HG03135 (cell line): ENCODE measurements around the gene LILRA6.
"Not testable (repeated sequence)": the region's sequence is repeated elsewhere in the genome, so short reads cannot be mapped to it uniquely, and the experiment has no call there.

Experiments used
- ATAC-seq: cut with Tn5 transposase; IDR thresholded peaks from one replicate; pipeline ENCODE4 v1.9.1; 2021; ENCODE audit warnings: mild to moderate bottlenecking, moderate library complexity; ENCODE audit not compliant: unreplicated experiment

The LILRA6 gene

GRCh38 chr19:54208784-54209057, 33.9 kb downstream of the LILRA6 start:
- ATAC-seq = no peak

DNA sequence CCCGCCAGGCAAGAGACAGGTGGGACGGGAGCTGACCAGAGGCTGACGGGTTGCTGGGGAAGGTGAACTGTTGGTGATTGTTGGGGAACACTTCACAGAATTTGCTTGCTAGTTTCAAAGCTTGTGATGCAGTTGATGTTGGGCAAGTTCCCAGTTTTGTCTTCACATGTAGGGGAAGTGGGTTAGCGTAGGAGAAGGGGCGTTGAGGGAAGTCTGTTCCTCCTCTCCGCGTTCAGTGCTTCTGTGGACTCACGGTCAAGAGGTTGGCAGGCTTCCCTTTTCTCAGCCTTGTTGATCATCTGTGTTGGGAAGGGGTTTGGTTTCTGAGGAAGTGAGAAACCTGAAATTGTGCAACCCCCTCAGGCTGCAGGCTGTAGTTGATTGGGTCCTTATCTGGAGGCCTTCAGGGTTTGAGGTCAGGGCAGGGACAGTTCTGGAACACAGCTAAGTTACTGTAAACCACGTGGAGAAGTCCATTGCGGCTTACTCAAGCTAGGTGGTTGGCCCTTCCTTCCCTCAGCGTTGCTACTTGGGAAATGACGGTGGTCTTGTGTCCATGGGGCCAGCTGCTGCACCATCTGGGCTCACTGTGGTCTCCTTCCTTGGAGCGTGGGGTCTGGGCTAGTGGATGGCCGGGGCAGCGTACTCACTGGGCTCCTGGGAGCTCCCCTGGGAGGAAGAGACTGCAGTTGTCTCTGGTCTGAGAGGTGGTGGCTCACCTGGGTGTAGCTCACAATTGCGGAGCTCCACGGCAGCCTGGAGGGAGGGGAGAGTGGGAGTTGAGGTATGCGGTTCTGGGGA, 34.4 kb downstream of the LILRA6 start:
- no peak for ATAC-seq

DNA sequence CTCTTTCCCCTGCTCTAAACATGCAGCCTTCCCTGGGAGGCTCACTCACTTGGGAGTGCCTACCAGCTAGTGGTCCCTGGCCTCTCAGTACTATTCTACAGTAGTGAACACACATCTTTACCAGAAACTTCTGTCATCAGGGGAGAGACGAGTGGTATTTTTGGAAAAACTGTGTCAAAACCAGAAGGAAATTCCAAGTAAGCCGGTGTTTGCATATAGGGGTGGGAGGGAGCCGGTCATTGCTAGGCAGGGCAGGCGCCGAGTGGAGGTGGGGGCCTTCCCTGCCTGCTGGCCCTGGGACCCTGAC, 35.0 kb downstream of the LILRA6 start:
- no peak for ATAC-seq

DNA sequence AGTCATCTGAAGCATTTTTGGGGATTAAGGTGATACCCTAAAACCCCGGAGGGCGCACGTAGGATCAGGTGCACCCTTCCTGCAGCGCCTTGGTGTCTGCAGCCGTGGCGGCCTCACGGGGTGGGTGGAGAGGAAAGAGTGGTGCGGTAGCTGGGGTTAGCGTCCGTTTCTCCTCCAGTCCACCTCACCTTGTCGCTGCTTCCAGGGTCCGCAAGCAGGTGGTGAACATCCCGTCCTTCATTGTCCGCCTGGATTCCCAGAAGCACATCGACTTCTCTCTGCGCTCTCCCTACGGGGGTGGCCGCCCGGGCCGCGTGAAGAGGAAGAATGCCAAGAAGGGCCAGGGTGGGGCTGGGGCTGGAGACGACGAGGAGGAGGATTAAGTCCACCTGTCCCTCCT, 35.4 kb downstream of the LILRA6 start:
- not testable (repeated sequence) for ATAC-seq

GRCh38 chr19:54206831-54207177, 35.8 kb downstream of the LILRA6 start:
- no peak for ATAC-seq

DNA sequence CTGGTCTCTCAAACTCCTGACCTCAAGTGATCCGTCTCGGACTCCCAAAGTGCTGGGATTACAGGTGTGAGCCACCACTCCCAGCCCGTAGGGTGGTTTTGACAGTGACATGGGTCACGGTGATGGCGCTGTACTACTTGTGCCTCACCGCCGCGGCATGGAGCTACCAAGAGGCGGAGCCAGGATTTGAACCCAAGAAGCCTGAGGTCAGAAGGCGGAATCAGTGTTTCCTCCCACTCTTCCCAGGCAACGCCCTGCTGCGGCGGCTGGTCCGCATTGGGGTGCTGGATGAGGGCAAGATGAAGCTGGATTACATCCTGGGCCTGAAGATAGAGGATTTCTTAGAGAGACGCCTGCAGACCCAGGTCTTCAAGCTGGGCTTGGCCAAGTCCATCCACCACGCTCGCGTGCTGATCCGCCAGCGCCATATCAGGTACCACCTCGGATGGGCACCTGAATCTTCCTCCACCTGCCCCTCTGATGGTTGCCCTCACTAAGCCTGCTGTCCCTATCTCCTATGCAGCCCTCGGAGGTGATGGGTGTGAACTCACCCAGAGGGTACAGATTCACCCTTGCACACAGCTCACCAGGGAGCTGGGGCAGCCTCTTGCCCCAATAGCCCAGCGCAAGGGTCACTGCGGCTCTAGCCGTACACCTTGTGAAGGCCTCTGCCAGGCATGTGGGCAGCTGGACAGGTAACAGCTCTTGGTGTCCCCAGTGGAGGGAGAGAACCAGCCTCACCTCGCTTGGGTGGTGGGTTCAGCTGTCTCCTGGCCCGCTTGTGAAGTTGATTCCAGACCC, 36.4 kb downstream of the LILRA6 start:
- ATAC-seq = no peak

- no peak for ATAC-seq
Measured at GRCh38 chr19:54204767-54205468, 37.7 kb downstream of the LILRA6 start.

DNA sequence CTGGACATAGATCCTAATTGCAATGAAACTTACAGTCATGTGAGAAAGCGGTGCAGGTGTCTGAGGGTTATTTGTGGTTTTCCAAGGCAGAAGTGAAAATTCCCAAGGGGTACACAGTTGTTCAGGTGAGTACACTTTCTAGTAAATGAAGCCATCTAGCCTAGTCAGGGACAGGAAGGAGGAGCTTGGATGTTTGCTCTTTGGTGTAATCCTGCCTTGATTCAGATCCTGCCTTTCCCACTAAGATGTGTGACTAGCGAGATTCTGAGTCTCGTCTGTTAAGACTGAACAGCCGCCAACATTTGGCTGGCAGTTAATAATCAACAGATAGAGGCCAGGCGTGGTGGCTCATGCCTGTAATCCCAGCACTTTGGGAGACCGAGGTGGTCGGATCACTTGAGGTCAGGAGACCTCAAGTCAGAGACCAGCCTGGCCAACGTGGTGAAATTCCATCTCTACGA, 39.4 kb downstream of the LILRA6 start:
- no peak for ATAC-seq

DNA sequence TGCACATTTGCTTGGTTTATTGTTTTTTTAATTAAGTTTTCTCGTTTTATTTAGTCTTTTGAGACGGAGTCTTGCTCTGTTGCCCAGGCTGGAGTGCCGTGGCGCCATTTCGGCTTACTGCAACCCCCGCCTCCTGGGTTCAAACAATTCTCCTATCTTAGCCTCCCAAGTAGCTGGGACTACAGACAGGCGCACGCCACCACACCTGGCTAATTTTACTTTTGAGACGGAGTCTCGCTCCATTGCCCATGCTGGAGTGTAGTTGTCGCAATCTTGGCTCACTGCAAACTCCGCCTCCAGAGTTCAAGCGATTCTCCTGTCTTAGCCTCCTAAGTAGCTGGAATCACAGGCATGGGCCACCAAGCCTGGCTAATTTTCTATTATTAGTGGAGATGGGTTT, 40.6 kb downstream of the LILRA6 start:
- no peak for ATAC-seq

DNA sequence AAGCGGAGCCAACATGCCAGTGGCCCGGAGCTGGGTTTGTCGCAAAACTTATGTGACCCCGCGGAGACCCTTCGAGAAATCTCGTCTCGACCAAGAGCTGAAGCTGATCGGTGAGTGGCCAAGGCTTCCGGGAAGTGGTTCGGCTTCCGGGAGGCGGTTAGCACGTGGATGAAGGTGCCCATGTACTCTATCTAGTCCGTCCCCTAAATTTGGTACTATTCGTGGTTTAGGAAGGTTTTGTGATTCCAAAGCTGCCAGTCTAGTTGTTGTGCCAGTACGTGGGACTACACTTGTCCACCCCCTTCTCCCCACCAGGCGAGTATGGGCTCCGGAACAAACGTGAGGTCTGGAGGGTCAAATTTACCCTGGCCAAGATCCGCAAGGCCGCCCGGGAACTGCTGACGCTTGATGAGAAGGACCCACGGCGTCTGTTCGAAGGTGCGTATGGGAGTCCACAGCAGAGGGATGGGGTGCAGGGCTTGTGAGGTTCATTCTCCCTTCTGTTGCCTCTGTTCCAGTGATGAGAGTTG, 41.4 kb downstream of the LILRA6 start:
- no peak for ATAC-seq

DNA sequence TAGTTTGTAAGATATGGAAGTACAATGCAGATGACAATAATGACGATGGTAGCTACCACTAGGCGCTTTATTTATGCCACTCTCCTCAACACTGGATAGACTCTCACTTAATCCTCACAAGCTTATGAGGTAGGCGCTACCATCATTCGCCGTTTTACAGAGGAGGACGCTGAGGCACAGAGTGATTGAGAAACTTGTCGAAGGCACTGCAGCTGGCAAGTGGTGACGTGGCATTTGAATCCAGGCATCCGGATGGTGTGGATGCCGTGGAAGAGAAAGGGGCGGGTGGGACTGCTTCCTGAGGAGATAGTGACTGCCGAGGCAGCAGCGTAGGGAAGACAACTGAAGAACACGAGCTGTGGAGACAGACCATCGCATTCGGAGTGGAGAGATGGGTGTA, 43.2 kb downstream of the LILRA6 start:
- no peak for ATAC-seq

GRCh38 chr19:54197121-54197520, 45.5 kb downstream of the LILRA6 start:
- ATAC-seq = no peak

- ATAC-seq = no peak
Measured at GRCh38 chr19:54196536-54196935, 46.1 kb downstream of the LILRA6 start.

GRCh38 chr19:54194463-54194862, 48.1 kb downstream of the LILRA6 start:
- ATAC-seq = not testable (repeated sequence)

DNA sequence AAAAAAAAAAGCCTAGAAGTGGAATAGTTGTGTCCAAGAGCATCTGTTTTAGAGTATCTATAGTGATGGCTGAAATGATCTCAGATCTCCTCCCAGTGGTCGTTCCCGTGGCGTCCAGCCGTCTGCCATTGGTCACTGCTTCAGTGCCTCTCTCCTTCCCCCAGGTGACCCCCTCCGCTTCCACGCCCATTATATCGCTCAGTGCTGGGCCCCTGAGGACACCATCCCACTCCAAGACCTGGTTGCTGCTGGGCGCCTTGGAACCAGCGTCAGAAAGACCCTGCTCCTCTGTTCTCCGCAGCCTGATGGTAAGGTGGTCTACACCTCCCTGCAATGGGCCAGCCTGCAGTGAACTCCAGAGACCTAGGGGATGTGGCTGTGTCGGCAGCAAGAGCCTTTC, 49.6 kb downstream of the LILRA6 start:
- ATAC-seq = no peak

GRCh38 chr19:54191811-54192453, 50.7 kb downstream of the LILRA6 start:
- ATAC-seq = no peak

DNA sequence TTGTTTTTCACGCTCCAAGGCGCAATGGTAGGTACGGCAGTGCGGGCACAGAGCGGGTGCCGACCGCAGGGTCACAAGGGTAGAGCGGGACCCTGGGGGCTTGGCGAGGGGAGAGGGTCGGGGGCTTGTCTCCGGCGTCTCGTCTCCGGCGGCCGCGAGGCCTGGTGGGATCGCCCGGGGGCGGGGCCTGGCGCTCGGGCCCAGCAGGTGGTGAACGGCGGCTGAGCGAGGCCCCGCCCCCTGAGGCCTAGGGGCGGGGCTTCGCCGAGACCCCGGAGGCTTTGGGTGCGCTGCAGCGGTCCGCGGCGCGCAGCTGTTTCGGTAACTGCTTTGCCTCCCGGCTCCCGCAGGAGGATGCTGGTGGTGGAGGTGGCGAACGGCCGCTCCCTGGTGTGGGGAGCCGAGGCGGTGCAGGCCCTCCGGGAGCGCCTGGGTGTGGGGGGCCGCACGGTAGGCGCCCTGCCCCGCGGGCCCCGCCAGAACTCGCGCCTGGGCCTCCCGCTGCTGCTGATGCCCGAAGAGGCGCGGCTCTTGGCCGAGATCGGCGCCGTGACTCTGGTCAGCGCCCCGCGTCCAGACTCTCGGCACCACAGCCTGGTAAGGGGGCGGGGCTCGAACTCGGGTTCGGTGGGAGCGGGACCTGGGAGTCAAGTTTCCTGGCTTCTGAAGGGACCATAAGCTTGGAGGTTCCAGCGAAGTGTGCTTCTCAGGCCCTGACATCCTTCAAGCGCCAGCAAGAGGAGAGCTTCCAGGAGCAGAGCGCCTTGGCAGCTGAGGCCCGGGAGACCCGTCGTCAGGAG, 51.4 kb downstream of the LILRA6 start, which contains the start of gene TSEN34:
Gene TSEN34, plus strand, starts transcription at position 298 of the 800 bp plus-strand sequence. Its CDS starts 57 bp downstream, at position 355.
- peak; percentile 33 for ATAC-seq

- ATAC-seq = peak; percentile 49
Measured at GRCh38 chr19:54190503-54191010, 52.0 kb downstream of the LILRA6 start.

DNA sequence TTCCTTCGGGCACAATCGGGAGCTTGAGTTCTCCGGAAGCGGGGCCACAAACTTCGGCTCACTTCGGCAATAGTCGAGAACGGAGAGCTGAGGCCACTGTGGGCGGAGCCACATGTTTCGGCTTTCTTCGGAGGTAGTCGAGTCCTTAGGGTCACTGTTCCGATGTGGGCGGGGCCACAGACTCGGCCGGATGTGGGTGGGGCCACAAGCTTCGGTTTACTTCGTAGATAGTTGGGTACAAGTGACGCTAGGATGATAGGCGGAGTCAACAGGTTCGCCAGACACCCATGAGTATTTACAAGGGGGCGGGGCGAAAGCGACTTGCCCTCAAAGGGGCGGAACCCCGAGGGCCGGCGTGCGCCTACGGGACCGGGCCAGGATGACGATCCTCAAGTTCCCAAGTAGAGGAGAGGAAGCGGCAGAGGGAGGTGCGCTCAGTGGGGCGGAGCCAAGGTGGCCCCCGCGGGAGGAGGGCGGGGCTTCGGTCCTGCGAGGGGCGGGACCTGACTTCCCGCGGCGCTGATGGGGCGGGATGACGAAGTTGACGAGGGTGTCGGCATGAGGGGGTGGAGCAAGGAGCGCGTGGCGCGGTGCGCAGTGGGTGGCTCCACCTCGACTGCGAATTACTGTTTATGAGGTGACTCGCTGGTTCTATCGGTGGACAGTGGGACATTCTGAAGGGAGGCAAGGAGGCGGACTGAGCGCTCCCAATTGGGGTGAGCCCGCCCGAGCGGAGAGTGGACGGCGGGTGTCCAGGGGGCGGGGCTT, 52.7 kb downstream of the LILRA6 start:
- peak; percentile 49 for ATAC-seq
